ENCODE measurements around the gene NRXN3. TPM values are rescaled to one million over a fixed set of nuclear protein-coding genes. Genes with fewer than 3 reads are reported as not detected.

The NRXN3 gene
- total and polyA plus RNA-seq, 2 of the 4 experiments (the other 2 are of a cell fraction): 4.8 to 25.1 TPM

GRCh38 chr14:78196323-78196722 lies 26.1 kb downstream of the NRXN3 start:
- H4K91ac ChIP-seq (ENCODE audit: insufficient read depth, low read depth, low read length): no peak overlapping the region
- no peak overlapping the region for H4K5ac ChIP-seq (ENCODE audit: low read depth, low read length)
- H3K27ac ChIP-seq (ENCODE audit: insufficient read depth, low read length): no peak overlapping the region
- no peak overlapping the region for H2BK20ac ChIP-seq (ENCODE audit: low read depth, low read length)
- dilution Hi-C loops (cut with HindIII; ENCODE audit: low sequenced_read_pairs, unreplicated experiment): no loop called here
- H3K4ac ChIP-seq (ENCODE audit: low read depth, low read length): no peak overlapping the region
- intact Hi-C loops (cut with micrococcal nuclease): no loop called here
- no peak for DNase-seq
- H2BK5ac ChIP-seq (ENCODE audit: low read depth, low read length, poor library complexity, severe bottlenecking): no peak overlapping the region
- in situ Hi-C loops (cut with MboI; ENCODE audit: low sequenced_read_pairs): no loop called here
- no peak overlapping the region for H4K8ac ChIP-seq (ENCODE audit: low read depth in 2 of 2, low read length in 2 of 2)
- TF ChIP-seq POLR2A (IDR thresholded peaks at IDR 0.05; ENCODE audit: low read depth, low read length) (no peak), CEBPB (IDR thresholded peaks at IDR 0.05; ENCODE audit: low read depth, low read length) (no peak), CHD1 (IDR thresholded peaks at IDR 0.05; ENCODE audit: low read depth, low read length) (no peak), CTCF (conservative IDR thresholded peaks at IDR 0.05; ENCODE audit: low read depth, low read length) (no peak), RCOR1 (IDR thresholded peaks at IDR 0.05; ENCODE audit: insufficient replicate concordance, low read length) (no peak)
- H4K20me1 ChIP-seq (ENCODE audit: insufficient read depth, low read length): no peaks in the 10 kb centered on the region
- H3K36me3 ChIP-seq (ENCODE audit: control insufficient read depth, insufficient read depth, low read length): no peaks in the 10 kb centered on the region
- CTCF ChIA-PET: no interaction called here
- no CpG with 5 or more reads among the region's 2 CpGs for whole genome bisulfite sequencing, 2 experiments (ENCODE audit: extremely low coverage in 2 of 2, insufficient read length in 1 of 2)
- no peak overlapping the region for H2AK5ac ChIP-seq (ENCODE audit: low read depth, low read length)
- no peaks in the 10 kb centered on the region for H3K79me1 ChIP-seq (ENCODE audit: low read depth in 1 of 2, low read length in 2 of 2)
- POLR2A ChIA-PET (ENCODE audit: unreplicated experiment): no interaction called here
- H3K4me3 ChIP-seq (ENCODE audit: insufficient read depth, low read depth, low read length): no peak overlapping the region
- BruUV-seq (replicated peaks): no TSS peak
- H3K4me1 ChIP-seq (ENCODE audit: control insufficient read depth, insufficient read depth, low read length): no peaks in the 10 kb centered on the region
- no peak overlapping the region for H3K9ac ChIP-seq (ENCODE audit: low read depth, low read length)
- no peak for ATAC-seq (ENCODE audit: low read depth)
- no peak overlapping the region for H3K4me2 ChIP-seq (ENCODE audit: low read depth, low read length)
- no peaks in the 10 kb centered on the region for H3K27me3 ChIP-seq (ENCODE audit: control insufficient read depth, insufficient read depth, low read length)
- no peak overlapping the region for H3K23ac ChIP-seq (ENCODE audit: low read depth, low read length)
- H2AK9ac ChIP-seq (replicated peaks; ENCODE audit: low read depth, low read length, poor library complexity): no peak overlapping the region
- H3K9me3 ChIP-seq (ENCODE audit: control insufficient read depth, insufficient read depth, low read length): peaks cover 53% of the 10 kb centered on the region
- no peak overlapping the region for H2BK120ac ChIP-seq (ENCODE audit: low read depth, low read length)
- no peak overlapping the region for H3K18ac ChIP-seq (ENCODE audit: low read depth, low read length)
- H2BK15ac ChIP-seq (ENCODE audit: low read depth, low read length): no peak overlapping the region
- no peaks in the 10 kb centered on the region for H3K9me1 ChIP-seq (ENCODE audit: insufficient read depth, low read length)
- no peak overlapping the region for H3K14ac ChIP-seq (replicated peaks; ENCODE audit: low read depth, low read length)
- no peak overlapping the region for H2AFZ ChIP-seq (replicated peaks; ENCODE audit: low read length, poor library complexity)
- H3K56ac ChIP-seq (ENCODE audit: extremely low read depth, insufficient read depth, low read length): no peak overlapping the region

All from IMR-90 (cell line).